ENCODE data around the gene LPGAT1.
"Not testable (repeated sequence)": the region's sequence is repeated elsewhere in the genome, so short reads cannot be mapped to it uniquely, and the experiment has no call there.

LPGAT1 gene

DNA sequence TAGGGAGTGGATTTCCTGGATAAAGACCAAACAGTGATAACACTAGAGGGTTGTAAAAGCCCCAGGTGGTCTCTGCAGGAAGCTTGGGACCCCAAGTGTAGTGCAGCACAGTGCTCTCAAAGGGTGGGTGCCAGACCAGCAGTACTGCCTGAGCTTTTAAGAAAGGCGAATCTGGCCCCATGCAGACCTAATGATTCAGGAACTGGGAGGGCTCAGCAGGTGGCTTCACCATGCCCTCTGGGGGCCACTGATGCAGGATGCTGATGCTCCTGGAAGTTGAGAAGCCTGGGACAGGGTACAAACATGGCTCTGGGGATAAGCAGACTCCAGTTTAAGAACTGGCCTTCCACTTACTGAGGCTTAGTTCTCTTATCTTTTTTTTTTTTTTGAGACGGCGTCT is 126.0 kb downstream of the LPGAT1 start:
- no peak for DNase-seq (ENCODE audit: low read depth)

DNA sequence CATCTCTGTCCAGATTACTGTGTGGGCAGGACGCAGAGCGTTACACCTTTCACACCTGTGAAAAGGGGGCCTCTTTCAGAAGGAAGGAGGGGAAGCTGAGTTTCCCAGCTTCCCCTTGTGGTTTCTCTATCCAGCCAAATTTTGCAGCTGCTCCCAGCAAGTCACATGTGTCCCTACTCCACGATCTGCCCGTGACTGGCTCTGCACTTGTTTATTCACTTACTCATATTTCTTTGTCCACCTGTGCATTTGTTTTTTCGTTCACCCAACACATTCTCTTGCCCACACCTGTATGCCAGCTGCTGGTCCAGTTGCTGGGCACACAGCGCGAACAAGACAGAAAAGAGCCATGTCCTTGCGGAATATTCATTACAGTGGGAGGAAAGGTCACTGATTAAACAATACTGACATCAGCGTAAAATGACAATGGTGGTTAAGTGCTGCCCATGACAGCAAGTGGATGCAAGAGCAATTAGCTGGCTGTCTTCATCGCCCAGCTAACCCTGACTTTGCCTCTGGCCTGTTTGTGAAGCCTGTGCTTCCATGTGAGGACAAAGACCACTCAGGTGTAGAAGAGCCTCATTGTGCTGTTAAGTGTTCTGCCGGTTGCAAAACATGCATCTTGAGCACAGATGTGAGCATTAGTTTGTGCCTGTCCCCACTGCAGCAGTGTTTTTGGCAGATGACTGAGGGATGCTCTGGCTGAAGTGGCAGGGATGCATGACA is 126.6 kb downstream of the LPGAT1 start:
- DNase-seq (ENCODE audit: low read depth) = no peak

DNA sequence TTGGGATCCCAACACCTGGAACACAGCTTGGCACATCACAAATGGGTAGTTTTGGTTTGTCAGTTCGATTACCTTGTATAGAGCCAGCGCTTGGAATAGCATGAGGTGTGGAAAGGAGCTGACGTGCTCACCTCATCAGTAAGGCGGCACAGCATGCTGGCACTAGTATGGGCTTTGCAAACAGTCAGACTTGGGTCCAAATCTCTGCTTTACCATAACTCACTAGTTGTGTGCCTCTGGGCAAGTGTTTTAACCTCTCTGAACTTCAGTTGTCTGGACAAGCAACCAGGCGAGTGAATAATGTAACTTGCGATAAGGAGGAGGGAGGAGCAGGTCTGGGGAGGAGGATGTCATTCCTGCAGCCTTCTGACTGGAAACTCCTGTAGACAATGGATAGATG is 128.8 kb downstream of the LPGAT1 start:
- no peak for DNase-seq (ENCODE audit: low read depth)

DNA sequence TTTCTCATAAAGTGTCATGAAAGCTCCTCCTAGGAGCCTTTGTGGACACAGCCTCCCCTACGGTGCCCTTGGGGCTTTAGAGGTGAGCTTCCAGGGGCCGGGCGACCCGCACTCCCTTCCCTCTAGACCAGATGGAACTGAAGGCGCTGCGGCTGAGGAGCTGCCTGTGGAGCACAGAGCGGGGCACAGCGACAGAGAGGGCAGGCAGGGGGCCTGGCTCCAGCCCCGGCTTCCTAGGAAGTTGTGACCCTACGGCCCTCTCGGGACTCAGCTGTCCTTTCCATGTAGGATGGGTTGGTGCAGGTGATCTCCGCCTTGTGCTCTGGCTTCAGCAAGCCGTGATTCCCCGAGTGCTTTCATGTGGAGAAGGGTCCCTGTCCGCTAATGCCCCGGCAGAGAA is 131.5 kb downstream of the LPGAT1 start:
- DNase-seq (ENCODE audit: low read depth) = no peak

DNA sequence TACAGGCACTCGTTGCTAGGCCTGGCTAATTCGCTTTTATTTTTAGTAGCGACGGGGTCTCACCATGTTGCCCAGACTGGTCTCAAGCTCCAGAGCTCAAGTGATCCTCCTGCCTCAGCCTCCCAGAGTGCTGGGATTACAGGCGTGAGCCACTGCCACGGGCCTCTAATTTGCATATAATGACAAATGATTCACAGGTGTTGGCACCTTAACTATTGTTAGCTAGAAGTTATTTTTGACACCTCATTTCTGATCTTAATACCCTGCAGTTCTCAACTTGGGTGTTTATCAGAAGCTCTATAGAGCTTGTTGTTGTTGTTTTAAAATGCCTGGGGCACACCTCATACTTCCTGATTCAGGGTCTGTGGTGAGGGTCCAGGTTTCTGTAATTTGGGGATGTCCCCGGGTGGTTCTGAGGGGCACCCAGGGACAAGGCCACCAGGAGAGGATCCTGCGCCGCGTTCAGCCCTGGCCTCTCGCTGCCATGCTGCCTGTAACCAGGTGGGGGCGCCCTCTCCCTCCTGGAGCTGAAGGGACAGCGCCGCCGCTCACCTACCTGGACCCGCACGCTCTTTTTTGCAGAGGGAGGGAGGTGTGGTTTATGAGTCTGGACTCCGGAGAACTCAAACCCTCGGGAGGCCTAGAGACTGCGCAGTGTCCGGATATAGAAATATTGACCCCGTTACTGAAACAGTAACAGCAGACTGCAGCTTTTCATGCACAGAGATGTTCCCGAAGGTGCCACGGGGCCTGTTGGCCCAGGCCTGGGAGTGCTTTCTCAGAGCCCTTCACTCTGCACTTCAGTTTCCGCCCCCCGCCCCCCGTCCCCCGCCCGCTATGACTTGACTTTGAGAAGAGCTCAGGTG is 132.2 kb downstream of the LPGAT1 start:
- DNase-seq (ENCODE audit: low read depth) = peak; percentile 40

DNA sequence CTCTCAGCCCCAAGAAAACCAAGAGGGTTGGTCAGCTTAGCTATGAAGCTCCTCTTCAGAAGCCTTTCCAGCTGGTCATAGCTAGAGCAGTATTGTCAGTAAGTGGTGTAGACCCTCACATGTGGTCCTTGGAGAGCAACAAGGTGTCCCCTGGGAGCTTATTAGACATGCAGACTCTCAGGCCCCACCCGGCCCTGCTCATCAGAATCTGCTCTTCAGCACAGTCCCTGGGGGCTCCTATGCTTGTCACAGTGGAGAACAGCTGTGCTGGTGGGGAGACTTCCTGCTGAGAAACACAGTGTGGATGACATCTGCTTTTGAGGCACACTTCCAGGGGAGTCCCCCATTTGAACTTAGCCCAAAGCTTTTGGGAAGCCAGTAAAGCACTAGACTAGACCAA is 133.2 kb downstream of the LPGAT1 start:
- no peak for DNase-seq (ENCODE audit: low read depth)

DNA sequence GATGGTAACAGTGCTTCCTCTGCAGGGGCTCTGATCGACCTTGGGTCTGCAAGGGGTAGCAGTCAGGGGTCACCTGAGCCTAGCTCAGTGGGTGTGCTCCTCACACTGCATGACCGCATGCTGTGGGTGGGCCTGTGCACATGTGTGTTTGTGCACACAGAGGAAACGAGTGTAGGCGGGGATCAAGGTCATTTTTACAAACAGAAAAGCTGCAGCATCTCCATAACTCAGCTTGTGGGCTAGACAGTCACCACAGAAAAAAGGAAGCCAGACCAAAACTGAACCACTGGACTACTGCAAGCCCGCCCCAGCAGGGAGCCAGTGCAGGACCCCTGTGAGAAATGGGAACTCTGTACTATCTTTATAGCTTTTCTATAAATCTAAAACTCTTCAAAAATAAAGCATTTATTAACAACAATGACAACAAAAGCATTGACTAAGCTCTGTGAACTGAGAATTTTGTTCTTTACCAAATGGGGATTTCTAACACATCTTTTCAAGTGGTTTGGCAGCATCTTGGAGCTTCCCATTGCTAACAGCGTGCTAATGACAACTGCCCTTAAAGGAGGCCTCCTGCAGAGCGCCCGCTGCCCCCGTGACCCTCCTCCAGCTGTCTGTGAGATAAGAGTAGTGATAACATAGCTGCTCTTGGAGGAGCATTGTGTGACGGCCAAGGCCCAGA is 135.3 kb downstream of the LPGAT1 start:
- peak; percentile 27 for DNase-seq (ENCODE audit: low read depth)

DNA sequence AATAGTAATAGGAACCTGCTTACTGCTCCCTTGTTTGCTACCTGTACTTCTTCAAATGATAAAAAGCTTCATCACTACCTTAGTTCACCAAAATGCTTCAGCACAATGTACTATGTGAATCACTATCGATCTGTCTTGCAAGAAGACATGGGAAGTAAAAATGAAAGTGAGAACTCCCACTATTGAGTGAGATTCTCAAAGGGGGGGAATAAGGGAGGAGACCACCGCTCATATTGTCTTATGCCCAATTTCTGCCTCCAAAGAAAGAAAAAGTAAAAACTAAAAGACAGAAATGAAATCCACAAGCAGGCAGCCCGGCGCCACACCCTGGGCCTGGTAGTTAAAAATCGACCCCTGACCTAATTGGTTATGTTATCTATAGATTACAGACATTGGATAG is 136.7 kb downstream of the LPGAT1 start:
- DNase-seq (ENCODE audit: low read depth) = not testable (repeated sequence)

Data from amniotic epithelial cell (primary cell).